ENCODE results near the gene LCN1.

The LCN1 gene

DNA sequence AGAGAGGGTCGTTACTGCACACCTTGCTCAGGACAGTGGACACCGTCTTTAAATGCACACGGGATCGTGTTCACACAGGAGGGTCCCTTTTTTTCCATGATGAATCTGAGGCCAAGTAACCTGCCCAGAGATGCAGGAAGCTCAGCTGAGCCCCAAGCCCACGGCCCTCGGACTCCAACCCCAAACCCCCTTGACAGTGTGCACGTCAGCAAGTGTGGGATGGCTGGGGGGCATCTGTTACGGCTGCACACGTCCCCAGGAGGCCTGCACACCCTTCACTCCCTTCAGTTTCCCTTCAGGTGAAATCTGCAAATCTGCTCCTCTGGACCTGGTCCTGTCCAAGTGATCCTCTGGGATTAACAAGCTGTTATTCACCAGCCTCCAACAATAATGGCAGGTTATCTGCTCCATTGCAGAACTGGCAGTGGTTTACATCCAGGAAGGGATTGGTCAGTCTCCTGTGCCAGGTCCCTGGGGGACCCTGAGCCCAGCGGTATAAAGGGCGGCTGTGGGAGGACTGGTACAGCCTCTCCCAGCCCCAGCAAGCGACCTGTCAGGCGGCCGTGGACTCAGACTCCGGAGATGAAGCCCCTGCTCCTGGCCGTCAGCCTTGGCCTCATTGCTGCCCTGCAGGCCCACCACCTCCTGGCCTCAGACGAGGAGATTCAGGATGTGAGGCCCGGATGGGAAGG, at the start of gene LCN1:
LCN1 (plus strand) TSS at position 525 of the 692 bp plus-strand sequence; CDS start at position 583, 58 bp downstream.
- DNase-seq, result no peak

DNA sequence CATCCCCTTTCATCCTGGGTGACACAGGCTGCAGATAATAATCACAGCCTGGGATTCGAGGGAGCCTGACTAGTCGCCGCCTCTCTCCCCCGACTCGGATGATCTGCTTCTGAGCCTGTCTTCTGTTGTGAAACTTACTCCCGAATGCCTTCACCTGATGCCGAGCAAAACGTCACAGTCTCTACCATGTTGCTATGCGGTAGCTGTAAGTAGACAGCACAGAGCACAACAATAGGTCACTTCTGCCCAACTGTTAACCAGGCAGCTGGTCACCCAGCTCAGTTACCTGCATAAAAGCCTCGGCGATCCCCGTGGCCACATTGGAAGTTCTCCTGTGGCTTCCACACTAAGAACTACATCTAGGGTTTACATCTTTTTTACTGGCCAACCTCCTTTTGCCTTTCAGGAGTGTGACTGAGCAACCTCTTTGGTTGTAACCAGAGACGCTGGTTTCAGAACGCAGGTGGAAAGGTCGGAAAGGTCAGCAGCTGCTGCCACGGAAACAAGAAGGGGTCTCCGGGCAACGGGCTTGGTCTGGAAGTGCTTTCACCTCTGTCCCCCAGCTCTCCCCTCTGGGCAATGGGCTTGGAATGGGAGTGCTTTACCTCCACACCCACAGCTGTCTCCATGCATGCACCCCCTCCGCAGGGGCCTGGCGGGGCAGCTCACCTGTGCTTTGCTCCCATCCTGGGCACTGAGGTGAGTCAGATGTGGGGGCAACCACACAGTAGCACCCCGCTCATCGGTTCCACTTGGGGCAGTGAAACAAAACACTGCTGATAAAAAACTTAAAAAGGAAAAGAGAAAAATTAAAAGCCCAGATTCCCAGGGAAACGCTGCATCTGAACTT, 49.2 kb upstream of the LCN1 start:
- DNase-seq, result no peak

DNA sequence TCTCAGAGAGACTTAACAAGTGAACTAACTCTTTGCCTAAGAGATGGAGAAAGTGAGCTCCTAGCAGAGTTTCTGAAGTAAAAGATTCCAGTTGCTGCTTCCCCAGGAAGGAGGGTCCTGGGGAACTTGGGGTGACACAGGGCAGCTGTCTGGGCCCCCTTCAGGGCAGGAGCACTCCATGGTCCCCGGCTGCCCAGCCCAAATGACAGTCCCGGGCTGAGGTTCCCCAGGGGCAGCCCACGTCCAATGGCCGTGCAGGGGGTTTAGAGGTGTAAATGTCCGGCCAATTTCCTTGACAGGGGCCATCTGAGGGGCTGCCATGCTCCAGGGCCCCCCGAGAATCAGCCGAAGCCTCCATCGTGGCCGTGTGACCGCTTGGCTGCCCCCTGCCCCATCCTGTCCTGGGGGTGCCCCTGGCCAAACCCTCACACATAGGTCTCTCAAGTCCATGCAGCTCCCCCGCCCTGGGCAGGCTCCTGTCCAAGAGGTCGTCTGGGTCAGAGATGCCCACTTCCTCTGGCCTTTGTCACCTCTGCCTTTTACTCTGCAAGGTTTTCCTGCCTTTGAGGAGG, 47.2 kb upstream of the LCN1 start:
- DNase-seq, result no peak

DNA sequence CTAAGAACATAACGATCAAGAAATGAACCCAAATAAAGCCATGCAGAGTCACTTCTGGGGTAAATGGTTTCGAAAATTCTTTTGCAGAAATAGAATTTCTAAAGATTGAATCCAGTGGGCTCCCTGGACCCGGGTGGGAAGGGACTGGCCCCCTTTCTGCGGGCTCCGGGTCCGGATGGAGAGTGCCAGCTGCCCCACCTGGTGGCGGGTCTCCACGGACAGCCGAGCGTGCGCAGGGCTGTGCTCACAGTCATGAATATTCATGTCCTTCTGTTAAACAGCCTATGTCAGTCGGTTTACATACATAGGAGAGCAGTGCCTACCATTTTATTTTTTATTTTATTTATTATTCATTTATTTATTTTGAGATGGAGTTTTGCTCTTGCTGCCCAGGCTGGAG, 46.3 kb upstream of the LCN1 start:
- no peak for DNase-seq

DNA sequence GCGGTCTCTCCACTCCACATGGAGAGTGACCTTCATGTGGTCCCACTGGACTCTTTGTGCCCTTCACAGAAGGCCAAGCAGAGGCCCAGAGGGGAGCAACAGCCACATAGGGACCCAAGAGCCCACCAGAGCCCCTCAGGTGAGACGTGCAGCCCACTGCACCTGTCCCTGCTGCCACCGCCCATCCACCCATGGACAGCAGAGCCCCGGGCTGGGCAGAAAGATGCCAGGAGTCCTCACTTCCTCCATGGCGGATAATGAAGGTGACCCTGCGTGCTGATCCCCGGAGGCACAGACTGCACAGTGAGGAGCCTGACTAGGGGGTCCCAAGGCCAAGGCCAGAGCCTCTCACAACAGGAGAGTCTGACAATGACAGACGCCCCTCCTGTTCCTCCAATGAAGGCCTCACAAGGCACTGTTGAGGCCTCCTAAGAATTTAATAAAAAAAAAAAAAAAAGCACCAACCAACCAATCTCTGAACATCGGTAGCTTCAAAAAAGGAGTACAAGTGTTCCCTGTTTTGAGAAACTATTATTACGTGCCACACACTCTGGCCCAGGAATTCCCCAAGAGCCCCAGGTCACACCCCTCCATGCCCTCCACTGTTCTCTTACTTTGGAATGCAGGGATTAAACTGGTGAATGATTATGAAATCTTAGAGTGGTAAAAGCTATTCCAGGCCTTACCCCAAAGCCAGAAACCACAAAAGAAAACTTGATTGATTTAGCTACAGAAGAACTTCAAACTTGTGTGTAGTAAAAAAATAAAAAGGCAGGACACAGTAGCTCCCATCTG, 44.5 kb upstream of the LCN1 start:
- no peak for DNase-seq

DNA sequence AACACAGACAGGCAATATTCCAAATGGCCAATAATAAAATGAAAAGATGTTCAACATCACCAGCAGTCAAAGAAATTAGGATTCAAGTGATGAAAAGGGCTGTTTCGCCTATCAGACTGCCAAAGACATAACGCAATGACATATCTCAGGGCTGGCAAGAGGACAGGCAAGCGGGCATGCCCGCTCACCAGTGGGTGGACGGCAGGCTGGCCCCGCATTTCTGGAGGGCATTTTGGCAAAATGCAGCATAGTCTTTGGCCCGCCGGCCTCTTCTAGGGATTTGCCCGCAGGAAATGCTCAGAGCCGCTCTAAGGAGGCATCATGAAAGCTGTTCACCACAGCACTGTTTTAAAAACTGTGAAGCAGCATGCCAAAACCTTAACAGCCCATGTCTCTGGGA, 43.0 kb upstream of the LCN1 start:
- no peak for DNase-seq

DNA sequence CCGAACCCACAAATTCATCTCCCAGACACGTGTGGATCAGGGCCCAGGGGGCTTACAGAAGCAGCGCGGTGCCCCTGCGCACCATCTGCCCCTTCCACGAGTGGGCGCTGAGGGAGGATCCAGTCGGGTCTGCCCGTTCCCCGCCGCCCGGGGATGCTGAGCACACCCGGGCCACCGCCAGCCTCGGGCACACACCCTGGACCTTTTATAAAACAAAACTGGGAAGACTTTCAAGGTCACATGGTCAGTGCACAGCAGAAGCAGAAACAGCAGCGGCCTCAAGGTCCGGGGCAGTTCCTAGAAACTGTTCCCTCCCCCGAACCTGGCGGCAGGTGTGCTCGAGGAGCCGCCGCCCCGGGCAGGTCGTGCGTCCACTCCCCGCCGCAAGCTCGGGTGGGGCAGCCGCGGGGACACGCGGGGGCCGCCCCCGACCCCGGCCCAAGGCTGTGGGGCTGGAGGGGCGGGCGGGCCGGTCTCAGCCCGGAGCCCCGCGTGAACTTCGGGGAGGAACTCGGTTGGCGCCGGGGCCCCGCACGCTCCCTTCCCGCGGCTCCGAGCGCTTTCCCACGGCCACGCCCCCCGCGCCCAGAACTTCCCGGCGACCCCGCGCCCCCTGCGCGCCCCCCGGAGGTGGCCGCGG, 42.3 kb upstream of the LCN1 start:
- DNase-seq, result no peak

DNA sequence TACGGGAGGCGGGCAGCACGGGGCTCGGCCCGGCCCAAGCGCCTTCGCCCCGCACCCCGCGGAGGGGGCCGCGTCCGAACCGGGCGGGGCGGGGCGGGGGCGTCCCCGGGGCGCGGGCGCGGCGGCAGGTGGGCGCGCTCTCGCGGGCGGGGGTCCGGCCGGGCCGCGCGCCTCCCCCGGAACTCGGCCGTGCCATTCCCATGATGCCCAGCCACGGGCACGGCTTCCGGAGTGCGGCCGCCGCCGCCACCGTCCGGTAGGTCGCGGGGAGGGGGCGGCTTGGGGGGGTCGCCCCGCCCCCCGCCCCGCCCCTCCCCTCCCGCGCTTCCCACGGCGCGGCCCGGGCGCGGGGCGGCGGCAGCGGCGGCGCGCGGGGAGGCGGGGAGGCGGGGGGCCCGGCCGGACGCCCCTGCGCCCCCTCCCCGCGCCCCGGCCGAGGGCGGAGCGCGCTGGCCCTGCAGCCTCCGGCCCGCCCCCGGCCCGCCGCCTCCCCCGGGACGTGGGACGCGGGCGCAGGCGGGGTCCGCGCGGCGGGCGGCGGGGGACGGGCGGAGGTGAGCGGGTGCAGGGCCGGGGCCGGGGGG, 41.7 kb upstream of the LCN1 start, which contains the start of gene PPP1R26:
PPP1R26 (plus strand) TSS at position 314 of the 584 bp plus-strand sequence. CDS start 4,729 bp downstream, outside the sequence.
- DNase-seq, result no peak

DNA sequence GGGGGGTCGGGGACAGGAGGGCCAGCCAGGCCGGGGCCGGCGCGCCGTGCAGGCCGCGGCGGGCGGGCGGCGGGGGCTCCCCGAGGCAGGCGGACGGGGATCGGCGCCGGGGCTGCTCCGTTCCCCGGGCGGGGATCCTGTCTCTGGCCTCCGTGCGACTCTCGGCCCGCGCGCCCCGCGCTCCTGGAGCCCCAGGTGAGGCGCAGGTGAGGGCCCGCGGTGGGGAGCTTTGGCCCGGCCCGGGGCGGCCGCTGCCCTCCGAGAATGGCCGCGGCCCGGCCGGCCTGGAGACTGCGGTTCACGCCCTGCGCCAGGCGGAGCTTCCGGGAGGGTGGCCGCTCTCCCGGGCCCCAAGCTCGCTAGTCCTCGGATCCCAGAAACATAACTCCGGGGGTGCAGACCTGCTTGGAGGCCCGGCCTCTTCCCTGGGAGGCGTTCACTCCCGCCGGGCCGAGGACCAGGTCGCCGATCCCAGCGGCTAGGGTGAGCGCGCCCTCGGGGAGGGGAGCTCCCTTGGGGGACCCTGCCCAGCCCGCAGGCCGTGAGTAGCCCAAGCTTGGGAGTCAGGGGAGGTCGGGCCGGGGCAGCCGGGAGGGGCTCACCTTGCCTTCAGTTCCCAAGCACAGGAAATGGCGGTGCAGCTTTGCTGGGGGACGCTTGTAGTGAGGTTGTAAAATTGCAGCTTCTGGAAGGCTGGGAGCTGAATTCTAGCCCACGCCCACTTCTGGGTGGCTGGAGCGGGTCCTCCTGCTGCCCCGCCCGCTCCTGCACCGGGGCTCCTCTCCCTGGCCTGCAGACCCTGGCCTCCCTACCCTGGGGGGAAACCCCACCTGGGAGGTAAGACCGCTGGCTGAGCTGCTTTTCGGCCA, 40.9 kb upstream of the LCN1 start:
- DNase-seq, result no peak

DNA sequence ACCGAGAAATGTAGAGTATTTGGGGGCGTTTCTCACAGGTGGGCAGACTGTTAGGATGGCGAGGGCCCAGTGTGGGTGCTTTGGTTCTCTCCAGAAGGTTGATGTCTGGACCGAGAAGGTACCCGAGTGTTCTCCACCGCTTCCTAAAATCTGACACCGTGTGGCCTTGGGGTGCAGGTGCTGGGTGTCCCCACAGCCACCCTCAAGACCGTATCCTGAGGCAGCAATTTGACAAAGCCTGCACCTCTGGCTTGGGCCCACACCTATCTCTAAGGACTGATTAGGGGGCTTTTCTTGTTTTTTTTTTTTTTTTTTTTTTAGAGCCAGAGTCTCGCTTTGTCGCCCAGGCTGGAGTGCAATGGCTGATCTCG, 40.3 kb upstream of the LCN1 start:
- DNase-seq, result no peak

DNA sequence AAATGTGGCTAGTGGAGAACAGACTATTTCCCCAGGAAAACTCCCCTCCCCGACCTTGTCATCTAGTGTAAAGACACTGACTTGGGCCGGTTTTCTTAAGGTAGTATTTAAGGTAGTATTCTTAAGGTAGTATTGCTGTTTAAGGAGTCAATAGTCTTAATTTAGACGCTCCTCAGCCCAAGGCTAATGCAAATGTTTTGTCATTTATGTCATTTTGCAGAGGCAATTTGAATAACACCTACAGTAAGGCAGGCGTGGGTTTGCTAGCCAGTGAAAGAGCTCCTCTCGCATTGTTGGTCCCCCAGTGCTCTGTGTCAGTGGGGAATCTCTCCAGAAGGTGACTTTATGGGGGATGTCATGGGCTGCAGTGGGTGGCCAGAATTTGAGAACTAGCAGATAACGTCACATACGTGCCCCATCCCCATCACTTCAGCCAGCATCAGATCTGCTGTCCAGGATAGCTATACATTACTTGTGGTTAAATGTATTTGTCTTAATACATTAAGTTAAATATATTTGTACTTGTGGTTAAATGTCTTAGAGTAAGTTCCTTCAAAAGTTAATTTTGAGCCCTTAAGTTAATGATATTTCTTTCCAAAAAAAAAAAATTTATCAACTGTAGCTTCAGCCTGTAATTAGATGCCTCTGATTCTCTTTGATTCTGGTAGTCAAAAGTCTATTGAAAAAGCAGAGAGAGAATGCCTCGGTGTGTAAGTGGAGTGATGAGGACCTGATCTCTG, 39.1 kb upstream of the LCN1 start:
- no peak for DNase-seq

DNA sequence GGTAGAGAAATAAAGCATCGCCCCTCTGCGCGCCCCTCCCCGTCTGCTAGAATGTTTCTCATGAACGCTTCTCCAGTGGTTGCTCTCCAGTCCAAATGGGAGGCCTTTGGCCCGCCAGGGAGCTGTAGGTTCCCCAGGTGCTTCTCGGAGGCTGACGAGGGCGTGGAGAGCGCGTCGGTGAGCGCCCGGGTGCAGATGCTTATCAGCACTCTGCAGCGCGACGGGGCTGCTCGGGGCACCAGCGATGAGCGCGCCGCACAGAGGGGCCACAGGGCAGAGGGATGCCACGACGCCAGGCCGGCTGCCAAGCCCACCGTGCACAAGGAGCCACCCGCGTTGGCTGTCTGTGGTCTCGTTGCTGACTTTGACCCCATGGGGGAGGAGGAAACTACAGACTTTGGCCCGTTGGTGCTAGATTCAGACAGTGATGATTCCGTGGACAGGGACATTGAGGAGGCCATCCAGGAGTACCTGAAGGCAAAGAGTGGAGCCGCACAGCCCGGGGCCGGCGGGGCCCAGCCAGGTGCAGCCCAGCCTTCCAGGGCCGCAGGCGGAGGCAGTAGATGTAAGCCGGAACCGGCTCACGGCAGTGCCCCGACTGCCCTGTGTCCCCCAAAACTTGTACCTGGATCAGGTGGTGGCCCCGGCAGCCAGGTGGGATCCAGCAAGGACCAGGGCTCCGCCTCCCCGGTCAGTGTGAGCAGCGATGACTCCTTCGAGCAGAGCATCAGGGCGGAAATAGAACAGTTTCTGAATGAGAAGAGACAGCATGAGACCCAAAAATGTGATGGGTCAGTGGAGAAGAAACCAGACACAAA, 36.6 kb upstream of the LCN1 start:
- DNase-seq, result no peak

DNA sequence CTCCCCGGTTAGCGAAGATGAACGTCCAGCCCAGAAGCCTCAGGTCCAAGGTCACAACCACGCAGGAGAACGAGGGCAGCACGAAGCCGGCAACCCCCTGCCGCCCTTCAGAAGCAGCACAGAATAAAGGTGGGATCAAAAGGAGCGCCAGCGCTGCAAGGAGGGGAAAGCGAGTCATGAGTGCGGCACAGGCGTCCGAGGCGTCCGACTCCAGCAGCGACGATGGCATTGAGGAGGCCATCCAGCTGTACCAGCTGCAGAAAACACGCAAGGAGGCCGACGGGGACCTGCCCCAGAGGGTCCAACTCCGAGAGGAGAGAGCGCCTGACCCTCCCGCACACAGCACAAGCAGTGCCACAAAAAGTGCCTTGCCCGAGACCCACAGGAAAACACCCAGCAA, 35.9 kb upstream of the LCN1 start:
- DNase-seq, result no peak

DNA sequence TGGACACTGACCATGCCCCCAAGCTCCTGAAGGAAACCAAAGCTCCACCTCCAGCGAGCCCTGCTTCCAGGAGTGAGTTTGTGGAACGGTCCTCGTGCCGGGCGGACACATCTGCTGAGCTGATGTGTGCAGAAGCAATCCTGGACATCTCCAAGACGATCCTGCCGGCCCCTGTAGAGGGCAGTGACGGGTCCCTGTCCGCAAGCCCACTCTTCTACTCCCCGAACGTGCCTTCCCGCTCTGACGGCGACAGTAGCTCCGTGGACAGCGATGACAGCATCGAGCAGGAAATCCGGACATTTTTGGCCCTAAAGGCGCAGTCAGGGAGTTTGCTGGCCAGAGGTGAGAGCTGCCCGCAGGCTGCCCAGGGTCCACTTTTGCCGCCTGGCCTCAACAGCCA, 35.4 kb upstream of the LCN1 start:
- DNase-seq, result no peak

DNA sequence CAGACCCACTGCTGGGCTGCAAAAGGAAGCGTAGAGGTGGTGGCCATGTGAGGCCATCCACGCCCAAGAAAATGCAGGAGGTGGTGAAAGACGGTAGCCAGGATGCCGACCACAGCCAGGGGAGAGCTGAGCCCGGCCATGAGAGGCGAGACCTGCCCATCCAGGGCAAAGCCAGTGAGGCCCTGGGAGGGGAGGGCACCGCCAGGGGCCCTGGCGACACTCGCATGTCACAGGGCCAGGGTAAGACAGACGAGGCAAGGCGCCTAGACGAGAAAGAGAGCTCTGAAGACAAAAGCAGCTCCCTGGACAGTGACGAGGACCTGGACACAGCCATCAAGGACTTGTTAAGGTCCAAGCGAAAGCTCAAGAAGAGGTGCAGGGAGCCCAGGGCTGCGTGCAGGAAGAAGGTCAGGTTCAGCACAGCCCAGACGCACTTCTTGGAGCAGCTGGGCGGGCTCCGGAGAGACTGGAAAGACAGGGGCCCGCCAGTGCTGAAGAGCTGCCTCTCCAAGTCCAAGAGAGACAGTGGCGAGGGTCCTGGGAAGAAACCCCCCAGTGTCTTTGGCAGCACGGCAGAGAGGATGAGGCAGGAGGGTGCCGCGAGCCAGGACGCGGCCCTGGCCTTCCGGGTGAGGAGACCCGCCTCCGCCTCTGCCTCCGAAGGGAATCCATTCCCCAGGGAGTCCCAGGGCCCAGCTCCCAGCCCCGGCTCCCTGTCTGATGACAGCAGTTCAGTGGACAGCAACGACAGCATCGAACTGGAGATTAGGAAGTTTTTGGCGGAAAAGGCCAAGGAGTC, 34.8 kb upstream of the LCN1 start:
- DNase-seq, result no peak

DNA sequence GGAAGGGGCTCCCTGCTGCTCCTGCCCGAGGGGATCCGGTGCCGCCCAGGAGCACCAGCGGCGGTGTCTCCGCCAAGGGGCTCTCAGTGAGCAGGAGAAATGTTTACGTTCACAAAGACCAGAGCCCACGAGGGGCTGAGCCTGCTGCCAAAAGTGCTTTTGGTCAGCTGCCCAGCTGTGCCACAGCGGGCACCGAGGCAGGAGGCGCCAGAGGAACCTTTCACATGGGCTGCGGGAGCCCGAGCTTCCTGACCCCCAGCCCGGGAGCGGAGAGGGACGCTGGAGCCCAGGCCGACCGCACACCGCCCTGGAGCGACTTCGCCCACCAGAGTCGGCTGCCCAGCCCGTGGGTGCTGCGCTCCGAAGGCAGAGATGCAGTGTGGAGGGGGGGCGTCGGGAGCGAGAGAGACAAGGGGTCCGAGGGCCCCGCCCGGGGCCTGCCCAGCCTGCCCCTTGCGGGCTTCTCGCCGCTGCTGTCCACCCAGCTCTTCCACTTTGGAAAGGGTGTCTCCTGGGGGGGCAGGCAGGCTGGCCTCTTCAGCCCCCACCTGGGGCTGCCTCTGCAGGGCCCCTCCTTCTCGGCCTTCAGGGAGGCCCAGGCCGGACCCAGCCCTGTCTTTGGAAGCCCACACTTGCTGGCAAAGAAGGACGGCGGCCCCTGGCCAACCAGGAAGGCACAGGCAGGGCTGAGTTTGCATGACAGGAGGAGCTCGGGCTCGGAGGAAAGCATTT, 33.8 kb upstream of the LCN1 start:
- no peak for DNase-seq

DNA sequence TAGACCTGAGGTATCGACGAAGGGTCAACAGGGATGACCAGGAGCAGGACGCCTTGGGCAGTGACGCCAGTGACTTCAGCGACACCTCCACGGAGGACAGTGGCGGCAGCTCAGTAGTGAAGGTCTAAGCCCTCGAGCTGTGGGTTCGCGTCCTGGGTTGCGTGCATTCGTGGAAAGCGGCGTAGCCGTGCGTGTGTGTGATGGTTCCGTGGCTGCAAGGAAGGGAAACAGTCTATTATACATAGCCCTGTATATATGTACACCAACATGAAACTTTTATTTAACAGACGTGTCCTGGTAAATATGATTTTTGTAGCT, 33.3 kb upstream of the LCN1 start:
- no peak for DNase-seq

DNA sequence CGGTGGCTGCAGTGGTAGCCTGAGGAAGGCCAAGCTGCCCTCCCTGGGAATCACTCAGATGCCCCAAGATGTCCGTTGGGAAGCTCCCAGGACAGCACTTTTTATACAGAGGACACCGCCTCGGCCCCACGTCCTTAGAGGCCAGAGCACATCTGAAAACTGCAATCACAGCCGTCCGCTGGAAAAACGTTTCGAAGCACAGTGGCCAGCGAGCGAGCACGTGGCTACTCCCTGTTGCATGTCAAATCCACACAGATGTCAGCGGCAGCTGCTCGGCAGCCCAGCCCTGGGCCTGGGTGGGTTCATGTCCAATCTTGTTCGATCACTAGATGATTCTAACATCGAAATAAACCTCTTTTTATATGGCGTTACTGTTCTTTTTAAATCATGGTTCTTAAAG, 32.7 kb upstream of the LCN1 start:
- no peak for DNase-seq

All from NCI-H1694 (cell line).